Measurements from ENCODE around the gene DDAH2. TPM values are rescaled to one million over a fixed set of nuclear protein-coding genes. Genes with fewer than 3 reads are reported as not detected.

Gene DDAH2
- total RNA-seq, 4 donors from 2014 or later, result 78.3 to 148 (median 107) TPM

DNA sequence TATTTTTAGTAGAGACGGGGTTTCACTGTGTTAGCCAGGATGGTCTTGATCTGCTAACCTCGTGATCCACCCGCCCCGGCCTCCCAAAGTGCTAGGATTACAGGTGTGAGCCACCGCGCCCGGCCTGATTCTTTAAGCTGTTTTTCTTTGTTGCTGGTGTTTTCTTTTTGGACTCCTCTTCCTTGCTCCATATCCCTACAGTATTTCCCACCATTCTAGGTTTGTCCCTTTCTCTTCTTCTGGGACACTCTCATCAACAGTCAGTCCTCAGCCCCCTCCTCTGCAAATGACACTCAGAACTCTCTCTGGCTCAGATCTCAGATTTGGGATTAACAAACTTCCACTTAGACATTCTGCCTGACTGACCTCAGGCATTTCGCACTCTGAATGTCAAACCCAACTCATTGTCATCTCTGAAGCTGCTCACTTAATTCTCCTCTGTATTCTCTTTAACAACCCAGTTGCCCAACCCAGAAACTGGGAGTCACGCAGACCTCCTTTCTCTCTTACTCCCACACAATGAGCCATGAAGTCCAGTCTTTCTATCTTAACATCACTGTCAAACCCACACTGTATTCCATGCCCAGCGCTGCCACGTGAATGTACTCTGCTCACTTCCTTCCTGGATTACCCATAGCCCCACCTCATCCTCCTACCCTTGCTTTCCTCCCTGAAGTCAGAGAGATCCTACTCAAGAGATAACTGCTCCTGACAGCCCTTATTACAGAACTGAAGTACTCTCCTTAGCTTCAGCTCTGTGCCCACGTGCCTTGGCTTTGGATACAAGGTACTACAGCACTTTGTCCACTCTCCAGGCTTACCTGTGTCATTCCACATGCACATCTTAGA lies 3.4 kb downstream of the DDAH2 start:
- H3K36me3 ChIP-seq, result no peaks in the 10 kb centered on the region
- H3K4me1 ChIP-seq, result peaks cover 14 to 43% (median 30%) of the 10 kb centered on the region in 4 donors
- in situ Hi-C loops (cut with MboI; ENCODE audit: low pct_ligation_motif_present in 1 of 4, low pct_unique_long_range_greater_than_20kb in 1 of 4, low sequenced_read_pairs in 3 of 4), result no loop called here
- H3K27me3 ChIP-seq, result no peaks in the 10 kb centered on the region
- no peak overlapping the region for H3K4me3 ChIP-seq
- intact Hi-C loops (cut with DNase I; ENCODE audit: low total_unique reads), result loop anchor here (5.0 kb wide), 1 partner anchor 107 kb away; no protein-coding TSS in a partner anchor
- TF ChIP-seq POLR2AphosphoS5 (IDR thresholded peaks at IDR 0.05), result no peak
- TF ChIP-seq, protein P1, sequence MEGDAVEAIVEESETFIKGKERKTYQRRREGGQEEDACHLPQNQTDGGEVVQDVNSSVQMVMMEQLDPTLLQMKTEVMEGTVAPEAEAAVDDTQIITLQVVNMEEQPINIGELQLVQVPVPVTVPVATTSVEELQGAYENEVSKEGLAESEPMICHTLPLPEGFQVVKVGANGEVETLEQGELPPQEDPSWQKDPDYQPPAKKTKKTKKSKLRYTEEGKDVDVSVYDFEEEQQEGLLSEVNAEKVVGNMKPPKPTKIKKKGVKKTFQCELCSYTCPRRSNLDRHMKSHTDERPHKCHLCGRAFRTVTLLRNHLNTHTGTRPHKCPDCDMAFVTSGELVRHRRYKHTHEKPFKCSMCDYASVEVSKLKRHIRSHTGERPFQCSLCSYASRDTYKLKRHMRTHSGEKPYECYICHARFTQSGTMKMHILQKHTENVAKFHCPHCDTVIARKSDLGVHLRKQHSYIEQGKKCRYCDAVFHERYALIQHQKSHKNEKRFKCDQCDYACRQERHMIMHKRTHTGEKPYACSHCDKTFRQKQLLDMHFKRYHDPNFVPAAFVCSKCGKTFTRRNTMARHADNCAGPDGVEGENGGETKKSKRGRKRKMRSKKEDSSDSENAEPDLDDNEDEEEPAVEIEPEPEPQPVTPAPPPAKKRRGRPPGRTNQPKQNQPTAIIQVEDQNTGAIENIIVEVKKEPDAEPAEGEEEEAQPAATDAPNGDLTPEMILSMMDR (IDR thresholded peaks at IDR 0.05), result no peak
- no peak for TF ChIP-seq EP300 (IDR thresholded peaks at IDR 0.05; ENCODE audit: low read depth)
- TF ChIP-seq POLR2A (IDR thresholded peaks at IDR 0.05), result no peak
- no peaks in the 10 kb centered on the region for H3K9me3 ChIP-seq
- 68 to 88% methylated on average over 4 to 12 of the region's 12 CpGs for WGBS, 2 donors (ENCODE audit: low coverage in 1 of 2)
- H3K27ac ChIP-seq, result peak overlapping the region in 3 of 4 donors; percentile 94 to 99 (median 94)
- DNase-seq, result no peak

GRCh38 chr6:31723980-31724691 lies 5.0 kb downstream of the DDAH2 start:
- WGBS, 2 donors (ENCODE audit: low coverage in 1 of 2), result 89% methylated on average over 24 of the region's 25 CpGs; no CpG with 5 or more reads in 1 of the 2 donors
- in situ Hi-C loops (cut with MboI; ENCODE audit: low pct_ligation_motif_present in 1 of 4, low pct_unique_long_range_greater_than_20kb in 1 of 4, low sequenced_read_pairs in 3 of 4), result no loop called here
- intact Hi-C loops (cut with DNase I; ENCODE audit: low total_unique reads), result no loop called here
- TF ChIP-seq POLR2AphosphoS5 (IDR thresholded peaks at IDR 0.05) (peak in 1 of 3 donors; percentile 18), EP300 (IDR thresholded peaks at IDR 0.05; ENCODE audit: low read depth) (no peak)
- Histone ChIP-seq H3K4me1 (peaks cover 14 to 36% (median 25%) of the 10 kb centered on the region in 4 donors), H3K27ac (no peak overlapping the region), H3K36me3 (no peaks in the 10 kb centered on the region), H3K9me3 (no peaks in the 10 kb centered on the region), H3K4me3 (no peak overlapping the region), H3K27me3 (no peaks in the 10 kb centered on the region)
- DNase-seq, result no peak

DNA sequence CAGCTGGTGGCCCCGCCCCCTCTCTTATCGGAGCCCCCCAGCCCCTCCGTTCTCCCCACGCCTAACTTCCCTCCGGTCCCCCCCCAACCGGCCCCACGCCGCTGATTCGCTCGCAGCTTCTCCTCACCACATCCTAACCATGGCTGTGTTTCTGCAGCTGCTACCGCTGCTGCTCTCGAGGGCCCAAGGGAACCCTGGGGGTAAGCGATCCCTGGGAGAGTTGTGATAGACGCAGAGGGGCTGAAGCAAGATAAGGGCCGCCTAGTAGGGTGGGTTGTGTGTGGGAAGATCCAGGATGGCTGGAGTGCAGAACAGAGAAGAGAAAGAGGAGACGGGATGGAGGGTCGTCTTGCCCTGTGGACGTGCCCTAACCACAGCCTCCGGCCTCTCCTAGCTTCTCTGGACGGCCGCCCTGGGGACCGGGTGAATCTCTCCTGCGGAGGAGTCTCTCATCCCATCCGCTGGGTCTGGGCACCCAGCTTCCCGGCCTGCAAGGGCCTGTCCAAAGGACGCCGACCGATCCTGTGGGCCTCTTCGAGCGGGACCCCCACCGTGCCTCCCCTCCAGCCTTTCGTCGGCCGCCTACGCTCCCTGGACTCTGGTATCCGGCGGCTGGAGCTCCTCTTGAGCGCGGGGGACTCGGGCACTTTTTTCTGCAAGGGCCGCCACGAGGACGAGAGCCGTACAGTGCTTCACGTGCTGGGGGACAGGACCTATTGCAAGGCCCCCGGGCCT lies 5.7 kb downstream of the DDAH2 start, which contains the start of gene MPIG6B:
TSS of gene MPIG6B (plus strand) at position 129 of the 735 bp plus-strand sequence. CDS start at position 140, 11 bp downstream.
- H3K27me3 ChIP-seq, result no peaks in the 10 kb centered on the region
- WGBS, 2 donors (ENCODE audit: low coverage in 1 of 2), result 77% methylated on average over 46 of the region's 46 CpGs; no CpG with 5 or more reads in 1 of the 2 donors
- H3K36me3 ChIP-seq, result no peaks in the 10 kb centered on the region
- peaks cover 11 to 35% (median 25%) of the 10 kb centered on the region in 4 donors for H3K4me1 ChIP-seq
- no peaks in the 10 kb centered on the region for H3K9me3 ChIP-seq
- no peak within 1 kb of the TSS for H3K27ac ChIP-seq
- in situ Hi-C loops (cut with MboI; ENCODE audit: low pct_ligation_motif_present in 1 of 4, low pct_unique_long_range_greater_than_20kb in 1 of 4, low sequenced_read_pairs in 3 of 4) (no loop called here), intact Hi-C loops (cut with DNase I; ENCODE audit: low total_unique reads) (no loop called here)
- TF ChIP-seq EP300 (IDR thresholded peaks at IDR 0.05; ENCODE audit: low read depth) (no peak), POLR2AphosphoS5 (IDR thresholded peaks at IDR 0.05) (no peak), POLR2A (IDR thresholded peaks at IDR 0.05) (no peak)
- TF ChIP-seq, protein P1 (IDR thresholded peaks at IDR 0.05), result no peak
- DNase-seq, result no peak
- H3K4me3 ChIP-seq, result no peak within 1 kb of the TSS

DNA sequence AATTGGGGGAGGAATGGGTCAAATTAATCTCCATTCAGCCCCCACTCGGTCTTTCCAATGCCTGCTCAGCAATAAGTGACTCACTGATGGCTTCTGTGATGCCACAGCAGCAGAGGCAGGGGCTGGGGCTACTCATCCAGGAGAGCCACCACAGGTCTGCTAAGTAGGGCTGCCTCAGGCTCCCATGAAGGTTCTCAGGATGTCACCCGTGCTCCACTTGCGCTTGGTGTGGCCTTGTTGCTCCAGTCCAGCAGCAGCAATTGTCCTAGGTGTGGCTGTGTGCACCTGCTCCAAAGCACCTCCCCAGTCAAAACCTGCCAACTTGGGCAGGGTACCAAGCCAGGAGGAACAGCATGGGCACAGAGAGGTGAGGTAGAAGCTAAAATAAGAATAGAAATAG lies 6.9 kb downstream of the DDAH2 start:
- DNase-seq, result no peak
- in situ Hi-C loops (cut with MboI; ENCODE audit: low pct_ligation_motif_present in 1 of 4, low pct_unique_long_range_greater_than_20kb in 1 of 4, low sequenced_read_pairs in 3 of 4) (no loop called here), intact Hi-C loops (cut with DNase I; ENCODE audit: low total_unique reads) (no loop called here)
- TF ChIP-seq, protein P1 (IDR thresholded peaks at IDR 0.05), result no peak
- 60 to 66% methylated on average over 1 to 3 of the region's 3 CpGs for WGBS, 2 donors (ENCODE audit: low coverage in 1 of 2)
- H3K36me3 ChIP-seq, result no peaks in the 10 kb centered on the region
- no peak overlapping the region for H3K4me3 ChIP-seq
- H3K9me3 ChIP-seq, result no peaks in the 10 kb centered on the region
- H3K27ac ChIP-seq, result no peak overlapping the region
- peaks cover 2 to 31% (median 24%) of the 10 kb centered on the region in 4 donors for H3K4me1 ChIP-seq
- H3K27me3 ChIP-seq, result no peaks in the 10 kb centered on the region

Measured in transverse colon (tissue), 4 donors.